Measurements from ENCODE around the gene SPATA2L.

The SPATA2L gene

DNA sequence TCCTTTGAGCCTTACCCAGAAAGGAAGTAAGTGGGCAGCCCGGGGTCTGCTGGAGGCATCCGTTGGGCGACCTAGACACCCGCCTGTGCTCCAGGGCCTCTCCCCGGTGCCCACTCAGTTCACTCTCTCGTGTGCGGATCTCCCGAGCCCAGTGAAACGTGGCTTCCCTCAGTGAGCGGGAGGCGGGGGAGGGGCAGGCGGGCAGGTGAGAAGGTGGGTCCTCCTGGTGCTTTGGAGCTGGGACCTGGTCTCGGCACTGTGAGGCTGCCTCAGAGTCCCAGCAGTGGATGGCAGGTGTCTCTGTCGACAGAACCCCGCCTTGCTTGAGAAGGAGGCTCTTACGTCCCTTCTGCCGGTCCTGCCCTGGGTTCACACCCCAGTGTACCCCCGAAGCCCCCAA lies 27.8 kb upstream of the SPATA2L start:
- DNase-seq (ENCODE audit: low read depth in 2 of 2, low spot score in 1 of 2), result no peak

DNA sequence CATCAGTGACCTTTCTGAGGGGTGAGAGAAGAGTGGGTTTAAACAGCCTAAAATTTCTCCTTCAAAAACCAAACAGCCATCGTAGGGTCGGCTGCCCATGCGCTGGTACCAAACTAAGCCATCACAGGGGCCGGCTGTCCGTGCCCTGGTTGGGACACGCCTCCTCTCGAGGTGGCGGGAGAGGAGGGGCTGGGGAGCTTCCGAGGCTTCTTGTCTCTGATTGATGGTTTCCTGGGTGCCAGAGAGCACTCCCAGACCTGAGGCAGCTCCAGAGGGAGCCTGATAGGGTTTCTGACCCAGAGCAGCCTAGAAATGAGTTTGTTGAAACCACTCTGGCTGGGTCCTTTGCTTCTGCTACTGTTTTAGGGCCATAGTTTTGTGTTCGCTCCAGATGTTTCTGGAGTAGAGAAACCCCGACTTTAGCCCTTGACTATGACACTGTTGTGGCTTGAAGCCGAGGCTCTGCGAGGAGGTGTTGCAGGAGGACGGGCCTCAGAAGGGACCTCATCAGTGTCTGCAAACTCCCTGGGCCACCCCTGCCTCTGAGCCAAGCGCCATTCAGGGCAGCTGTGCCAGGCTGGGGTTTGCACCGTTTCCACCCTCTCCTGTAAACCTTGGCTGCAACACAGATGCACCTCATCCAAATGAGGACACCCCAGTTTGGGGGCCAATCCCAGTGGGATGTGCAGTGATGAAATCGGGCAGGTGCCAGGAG lies 26.1 kb upstream of the SPATA2L start:
- no peak for DNase-seq (ENCODE audit: low read depth in 2 of 2, low spot score in 1 of 2)

DNA sequence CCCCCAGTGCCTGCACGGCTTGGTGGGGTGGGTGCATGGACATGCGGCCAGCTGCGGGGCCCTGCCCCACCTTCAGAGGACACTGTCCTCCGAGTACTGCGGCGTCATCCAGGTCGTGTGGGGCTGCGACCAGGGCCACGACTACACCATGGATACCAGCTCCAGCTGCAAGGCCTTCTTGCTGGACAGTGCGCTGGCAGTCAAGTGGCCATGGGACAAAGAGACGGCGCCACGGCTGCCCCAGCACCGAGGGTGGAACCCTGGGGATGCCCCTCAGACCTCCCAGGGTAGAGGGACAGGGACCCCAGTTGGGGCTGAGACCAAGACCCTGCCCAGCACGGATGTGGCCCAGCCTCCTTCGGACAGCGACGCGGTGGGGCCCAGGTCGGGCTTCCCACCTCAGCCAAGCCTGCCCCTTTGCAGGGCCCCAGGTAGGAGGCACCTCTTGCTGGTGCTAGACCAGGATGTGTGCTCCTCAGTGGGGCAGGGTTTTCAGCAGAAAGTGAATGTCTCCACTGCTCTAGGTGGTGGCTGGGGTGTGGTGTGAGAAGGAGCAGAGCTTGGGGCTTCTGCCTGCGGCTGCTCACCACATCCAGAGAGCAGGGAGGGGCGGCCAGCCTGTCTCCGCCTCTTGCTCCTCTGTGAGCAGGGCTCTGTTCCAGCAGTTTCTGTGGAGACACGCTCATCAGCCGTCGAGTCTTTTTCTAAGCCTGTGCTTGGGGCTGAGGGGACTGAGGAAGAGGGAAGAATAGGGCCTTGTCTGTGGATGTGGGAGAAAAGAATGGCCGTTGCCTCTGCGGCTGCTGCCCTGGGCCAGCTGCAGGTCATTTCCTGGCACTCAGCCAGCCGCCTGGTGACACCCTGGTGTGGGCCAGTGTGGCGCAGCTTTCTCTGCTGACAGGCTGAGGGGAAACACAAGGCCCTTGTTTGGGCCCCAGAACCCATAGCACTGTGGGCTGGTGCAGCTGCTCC lies 22.1 kb upstream of the SPATA2L start:
- peak; percentile 43 to 70 for DNase-seq (ENCODE audit: low read depth in 2 of 2, low spot score in 1 of 2)

DNA sequence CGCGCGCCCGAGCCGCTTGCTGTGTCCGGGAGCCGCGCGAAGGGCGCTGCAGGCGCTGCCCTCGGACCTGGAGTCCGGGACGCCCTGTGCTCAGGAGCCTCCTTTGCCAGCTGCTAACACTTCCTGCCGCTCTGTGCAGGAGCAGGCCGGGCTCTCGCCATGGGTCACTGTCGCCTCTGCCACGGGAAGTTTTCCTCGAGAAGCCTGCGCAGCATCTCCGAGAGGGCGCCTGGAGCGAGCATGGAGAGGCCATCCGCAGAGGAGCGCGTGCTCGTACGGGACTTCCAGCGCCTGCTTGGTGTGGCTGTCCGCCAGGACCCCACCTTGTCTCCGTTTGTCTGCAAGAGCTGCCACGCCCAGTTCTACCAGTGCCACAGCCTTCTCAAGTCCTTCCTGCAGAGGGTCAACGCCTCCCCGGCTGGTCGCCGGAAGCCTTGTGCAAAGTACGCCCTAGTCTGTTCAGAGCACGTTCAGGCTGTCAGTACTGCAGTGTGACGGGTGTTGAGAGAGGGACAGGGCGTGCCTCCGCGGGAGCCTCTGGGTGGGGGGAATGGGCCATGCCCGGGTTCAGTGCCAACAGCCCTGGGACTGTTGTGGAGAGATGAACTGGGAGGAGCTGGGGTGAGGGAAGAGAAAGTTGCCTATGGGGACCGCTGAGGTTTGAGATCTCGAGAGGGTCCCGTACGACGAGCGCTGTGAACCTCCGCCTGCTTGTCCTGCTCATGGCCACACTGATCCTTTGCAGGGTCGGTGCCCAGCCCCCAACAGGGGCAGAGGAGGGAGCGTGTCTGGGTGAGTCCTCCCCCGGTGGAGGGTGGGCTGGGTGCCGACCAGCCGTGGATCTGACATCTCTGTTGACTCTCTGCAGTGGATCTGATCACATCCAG lies 21.1 kb upstream of the SPATA2L start:
- peak; percentile 33 to 45 for DNase-seq (ENCODE audit: low read depth in 2 of 2, low spot score in 1 of 2)

DNA sequence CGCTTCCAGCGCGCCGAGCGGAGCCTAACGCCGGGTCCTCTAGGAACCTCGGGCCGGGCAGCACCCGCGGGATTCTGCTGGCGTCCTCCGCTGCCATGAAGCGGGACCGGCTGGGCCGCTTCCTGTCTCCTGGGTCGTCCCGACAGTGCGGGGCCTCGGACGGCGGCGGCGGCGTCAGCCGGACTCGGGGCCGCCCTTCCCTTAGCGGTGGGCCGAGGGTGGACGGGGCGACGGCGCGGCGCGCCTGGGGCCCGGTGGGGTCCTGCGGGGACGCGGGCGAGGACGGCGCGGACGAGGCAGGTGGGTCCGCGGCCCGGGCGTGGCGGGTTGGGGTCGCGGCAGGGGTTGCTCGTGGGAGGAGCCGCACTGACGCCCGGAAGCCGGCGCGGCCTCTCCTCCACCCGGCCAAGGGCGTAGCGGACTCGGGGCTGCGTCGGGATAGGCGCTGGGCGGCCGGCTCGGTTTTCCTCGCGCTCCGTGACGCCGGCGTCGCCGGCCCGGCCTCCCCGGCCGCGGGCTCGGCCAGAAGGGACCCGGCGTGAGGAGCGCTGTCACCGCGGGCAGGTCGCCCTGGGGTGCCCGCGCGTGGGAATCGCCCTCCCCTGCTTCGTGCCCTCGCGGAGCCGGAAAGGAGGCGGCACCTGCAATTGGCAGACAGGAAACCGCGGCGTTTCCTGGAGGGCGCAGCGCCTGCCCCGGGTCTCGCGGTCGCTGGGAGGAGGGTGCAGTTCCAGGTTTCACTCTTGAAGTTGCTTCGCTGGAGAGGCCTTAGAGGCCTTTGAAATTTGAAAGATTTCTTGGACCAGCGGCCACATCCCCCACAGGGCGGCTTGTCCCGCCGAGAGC lies 20.3 kb upstream of the SPATA2L start:
- DNase-seq (ENCODE audit: low read depth in 2 of 2, low spot score in 1 of 2), result peak; percentile 74 to 81

DNA sequence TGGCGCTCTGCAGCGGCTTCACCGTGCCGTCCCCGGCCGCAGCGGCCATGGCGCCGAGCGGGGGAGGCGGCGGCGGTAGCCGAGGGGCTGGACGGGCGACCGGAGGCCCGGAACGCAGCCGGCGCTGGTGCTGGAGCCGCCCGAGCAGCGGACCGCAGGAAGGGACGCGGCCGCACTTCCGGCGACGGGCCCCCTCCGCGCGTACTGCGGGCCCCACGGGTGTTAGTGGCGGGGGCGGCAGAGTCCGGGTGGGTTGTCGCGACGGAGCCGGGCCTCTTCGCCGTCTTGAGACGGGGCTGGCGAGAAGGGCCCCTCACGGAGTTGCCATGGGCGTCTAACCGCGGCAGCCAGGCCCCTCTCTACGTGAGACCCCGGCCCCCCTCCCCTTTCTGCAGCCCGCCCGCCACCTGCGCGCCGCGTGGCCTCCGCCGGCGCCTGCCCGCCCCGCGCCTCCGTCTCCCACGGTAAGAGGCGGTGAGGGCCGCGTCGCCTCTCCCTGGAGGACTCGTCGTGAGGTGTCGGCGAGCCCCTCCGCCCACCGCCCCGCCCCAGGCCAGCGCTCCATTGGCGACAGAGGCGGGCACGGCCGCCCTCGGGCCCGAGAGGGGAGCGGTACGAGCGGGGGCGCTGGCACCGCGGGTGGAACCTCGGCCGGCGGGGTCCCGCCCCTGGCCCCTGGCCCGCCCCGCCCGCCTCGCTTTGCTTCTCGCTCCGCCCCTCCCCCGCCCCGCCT lies 19.5 kb upstream of the SPATA2L start, which contains the start of the genes VPS9D1 and ZNF276:
Gene VPS9D1, minus strand, starts transcription at position 86 of the 733 bp plus-strand sequence. Its CDS starts 37 bp downstream, at position 49.
Gene ZNF276, plus strand, starts transcription at position 725 of the 733 bp plus-strand sequence. CDS start 104 bp downstream, outside the sequence.
- DNase-seq (ENCODE audit: low read depth in 2 of 2, low spot score in 1 of 2), result peak; percentile 69 to 74

DNA sequence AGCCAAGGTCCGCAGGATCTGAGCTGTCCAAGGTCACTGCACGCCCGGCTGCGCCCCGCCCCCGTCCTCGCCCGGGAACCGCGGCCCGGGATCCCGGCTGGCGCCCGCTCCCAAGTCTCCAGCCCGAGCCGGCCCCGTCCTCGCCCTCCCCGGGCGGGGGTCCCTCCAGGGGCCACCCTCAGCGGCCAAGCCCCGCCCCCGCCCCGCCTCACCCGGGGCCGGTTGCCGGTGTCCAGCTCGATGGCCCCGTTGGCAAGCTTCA lies 19.0 kb upstream of the SPATA2L start:
- no peak for DNase-seq (ENCODE audit: low read depth in 2 of 2, low spot score in 1 of 2)

DNA sequence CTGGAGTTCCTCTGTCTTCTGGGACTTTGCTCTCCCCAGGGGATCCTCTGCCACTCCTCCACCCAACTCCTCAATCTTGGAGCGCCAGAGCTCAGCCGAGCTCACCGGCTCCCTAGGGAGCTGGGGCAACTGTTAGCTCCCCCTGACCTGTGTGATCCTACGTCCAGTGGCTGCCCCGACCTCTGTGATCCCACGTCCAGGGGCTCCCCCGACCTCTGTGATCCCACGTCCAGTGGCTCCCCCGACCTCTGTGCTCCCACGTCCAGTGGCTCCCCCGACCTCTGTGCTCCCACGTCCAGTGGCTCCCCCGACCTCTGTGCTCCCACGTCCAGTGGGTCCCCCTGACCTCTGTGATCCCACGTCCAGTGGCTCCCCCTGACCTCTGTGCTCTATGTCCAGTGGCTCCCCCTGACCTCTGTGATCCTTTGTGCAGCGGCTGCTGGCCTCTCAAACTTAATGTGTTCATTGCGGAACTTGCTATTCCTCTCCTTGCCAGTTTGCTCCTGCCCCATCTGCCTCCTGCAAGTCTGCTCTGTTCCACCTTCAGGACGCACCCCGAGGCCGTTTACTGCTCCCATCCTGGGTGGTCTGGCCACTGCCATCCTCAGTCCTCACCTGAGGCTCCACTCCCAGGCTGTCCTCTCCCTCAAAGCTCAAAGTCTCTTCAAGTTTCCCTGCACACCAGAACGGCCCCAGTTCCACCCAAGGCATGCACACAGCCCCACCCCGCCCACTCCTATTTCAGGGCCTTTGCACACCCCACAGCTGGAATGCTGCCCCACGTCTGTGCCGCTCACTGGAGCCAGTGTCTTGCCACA lies 16.4 kb upstream of the SPATA2L start:
- no peak for DNase-seq (ENCODE audit: low read depth in 2 of 2, low spot score in 1 of 2)

DNA sequence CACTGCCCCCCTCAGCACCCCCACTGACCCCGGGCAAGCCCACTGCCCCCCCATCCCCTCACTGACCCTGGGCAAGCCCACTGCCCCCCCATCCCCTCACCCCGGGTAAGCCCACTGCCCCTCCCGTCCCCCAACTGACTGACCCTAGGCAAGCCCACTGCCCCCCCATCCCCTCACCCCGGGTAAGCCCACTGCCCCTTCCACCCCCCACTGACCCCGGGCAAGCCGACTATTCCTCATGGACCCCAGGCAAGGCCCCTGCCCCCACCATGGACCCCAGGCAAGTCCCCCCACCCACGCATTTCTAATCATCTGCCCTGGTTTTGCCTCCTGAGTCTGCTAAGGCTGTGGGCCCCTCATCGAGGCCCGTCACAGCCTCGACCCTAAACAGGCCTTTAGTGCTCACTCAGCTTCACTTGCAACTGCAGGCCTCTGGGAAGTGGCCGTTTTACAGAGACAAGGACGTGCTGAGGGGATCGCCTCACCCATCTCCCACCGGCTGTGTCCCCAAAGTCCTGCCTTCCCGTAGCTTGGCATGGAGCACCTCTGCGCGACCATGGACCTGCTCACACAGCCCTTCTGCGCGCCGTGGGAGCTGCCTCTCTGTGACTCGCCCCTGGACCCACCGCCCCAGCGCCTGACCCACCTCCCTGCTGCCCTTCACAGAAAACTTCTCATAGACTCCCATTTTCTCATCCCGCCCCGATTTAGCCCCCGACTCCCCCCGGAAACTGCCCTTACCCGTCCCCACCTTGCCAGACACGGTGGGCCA lies 15.6 kb upstream of the SPATA2L start:
- no peak for DNase-seq (ENCODE audit: low read depth in 2 of 2, low spot score in 1 of 2)

DNA sequence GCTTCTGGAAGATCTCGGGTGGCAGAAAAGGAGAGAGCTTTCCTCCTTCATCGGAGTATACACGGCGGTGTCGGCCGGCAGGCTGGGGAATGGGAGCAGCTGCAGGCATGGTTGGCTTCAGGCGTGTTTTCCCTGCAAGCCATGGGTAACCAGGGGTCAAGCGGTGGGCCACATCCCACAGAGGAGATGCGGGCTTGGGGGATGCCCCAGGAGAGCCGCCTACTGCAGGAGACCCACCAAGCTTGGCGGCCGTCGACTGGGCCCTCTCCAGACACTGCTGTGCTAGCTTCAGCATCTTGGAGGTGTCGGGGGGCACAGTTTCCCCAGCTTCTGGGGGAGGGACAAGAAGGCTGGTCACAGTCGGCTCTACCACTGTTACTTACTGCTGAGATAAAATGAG lies 15.0 kb upstream of the SPATA2L start:
- DNase-seq (ENCODE audit: low read depth in 2 of 2, low spot score in 1 of 2), result no peak

DNA sequence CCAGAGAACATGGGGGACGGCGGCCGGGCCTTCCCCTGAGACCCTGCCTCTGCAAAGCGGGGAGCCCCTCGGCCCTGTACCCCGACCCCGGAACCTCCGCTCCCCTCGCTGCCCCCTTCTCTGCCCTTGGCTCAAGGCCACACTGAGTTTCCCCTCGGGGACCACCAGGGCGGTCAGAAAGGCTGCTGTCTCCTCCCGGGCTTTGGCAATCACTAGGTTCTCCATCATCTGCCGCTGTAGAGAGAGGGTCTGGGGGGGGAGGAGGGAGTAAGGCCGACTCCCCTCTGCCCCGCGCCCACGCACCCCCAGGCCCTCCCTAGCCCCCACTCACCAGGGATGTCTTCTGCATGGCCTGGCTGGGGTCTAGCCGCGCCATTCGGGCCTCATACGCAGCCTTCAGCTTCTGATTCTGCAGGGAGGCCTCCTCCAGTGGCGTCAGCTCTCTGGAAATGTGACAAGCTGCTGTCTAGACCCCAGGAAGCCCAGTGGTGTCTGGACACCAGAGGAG lies 10.8 kb upstream of the SPATA2L start:
- no peak for DNase-seq (ENCODE audit: low read depth in 2 of 2, low spot score in 1 of 2)

DNA sequence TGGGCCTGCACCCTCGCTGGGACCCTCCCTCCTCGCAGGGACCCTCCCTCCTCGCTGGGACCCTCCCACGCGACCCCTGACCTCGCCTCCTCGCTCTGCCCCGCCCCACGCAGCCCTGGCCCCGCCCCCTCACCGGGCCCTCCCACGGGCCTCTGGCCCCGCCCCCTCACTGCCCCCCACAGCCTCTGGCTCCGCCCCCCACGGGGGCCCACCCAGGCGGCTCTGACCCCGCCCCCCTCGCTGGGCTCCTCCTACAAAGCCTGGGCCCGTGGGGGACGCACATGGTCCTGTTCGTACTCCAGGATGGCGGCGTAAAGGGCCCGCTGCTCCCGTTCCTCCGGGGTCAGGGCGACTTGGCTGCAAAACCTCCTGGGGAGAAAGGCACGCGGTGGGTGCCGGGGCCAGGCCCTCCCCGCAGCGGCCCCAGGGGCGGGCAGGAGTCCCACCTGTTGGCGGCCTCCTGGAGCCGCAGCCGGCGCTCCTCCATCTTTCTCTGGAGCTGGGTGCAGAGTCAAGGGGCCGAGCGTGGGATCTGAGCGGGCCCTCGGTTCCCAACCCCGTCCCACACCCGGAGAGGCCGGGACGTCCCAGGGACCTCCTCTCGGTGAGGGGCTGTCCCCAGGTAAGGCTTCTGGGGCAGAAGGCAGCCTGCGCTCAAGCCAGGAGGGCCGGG lies 10.2 kb upstream of the SPATA2L start:
- peak; percentile 39 to 52 for DNase-seq (ENCODE audit: low read depth in 2 of 2, low spot score in 1 of 2)

DNA sequence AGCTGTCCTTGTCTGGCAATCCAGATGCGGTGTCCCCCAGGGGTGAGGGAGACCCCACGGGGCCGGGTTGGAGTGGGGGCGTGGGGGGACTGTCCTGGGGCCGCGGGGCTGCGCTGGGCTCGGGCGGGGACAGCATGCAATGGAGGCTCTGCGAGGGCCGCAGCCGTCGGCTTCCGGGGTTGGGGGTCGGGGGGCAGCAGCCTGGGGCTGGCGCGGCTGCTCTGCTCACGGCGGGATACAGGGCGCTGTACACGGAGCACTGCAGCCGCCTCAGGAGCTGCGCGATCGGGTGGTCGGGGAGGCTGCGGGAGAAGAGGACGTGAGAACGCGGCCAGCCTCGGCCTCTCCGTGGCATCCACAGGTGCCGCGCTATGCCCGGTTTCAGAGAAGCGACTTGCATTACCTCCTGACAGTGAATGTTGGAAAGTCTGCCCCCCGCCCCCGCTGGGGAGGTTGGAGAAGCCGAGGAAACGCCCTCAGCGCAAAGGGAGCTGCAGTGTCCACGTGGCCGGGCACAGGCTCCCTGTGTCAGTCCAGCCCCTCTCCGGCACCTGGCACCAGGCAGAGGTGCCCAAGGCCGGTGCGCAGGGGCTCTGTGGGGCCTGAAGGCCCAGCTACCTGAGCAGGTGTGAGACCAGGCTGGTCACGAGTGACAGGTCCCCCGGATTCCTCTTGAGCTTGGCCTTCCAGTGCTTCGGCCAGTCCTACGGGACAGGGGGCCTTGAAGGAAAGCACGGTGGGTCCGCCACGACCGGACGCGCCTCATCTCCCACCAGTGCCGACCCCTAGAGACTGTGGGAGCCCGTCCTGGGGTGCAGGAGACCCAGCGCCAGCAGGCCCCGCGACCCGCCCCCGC lies 9.4 kb upstream of the SPATA2L start:
- no peak for DNase-seq (ENCODE audit: low read depth in 2 of 2, low spot score in 1 of 2)

DNA sequence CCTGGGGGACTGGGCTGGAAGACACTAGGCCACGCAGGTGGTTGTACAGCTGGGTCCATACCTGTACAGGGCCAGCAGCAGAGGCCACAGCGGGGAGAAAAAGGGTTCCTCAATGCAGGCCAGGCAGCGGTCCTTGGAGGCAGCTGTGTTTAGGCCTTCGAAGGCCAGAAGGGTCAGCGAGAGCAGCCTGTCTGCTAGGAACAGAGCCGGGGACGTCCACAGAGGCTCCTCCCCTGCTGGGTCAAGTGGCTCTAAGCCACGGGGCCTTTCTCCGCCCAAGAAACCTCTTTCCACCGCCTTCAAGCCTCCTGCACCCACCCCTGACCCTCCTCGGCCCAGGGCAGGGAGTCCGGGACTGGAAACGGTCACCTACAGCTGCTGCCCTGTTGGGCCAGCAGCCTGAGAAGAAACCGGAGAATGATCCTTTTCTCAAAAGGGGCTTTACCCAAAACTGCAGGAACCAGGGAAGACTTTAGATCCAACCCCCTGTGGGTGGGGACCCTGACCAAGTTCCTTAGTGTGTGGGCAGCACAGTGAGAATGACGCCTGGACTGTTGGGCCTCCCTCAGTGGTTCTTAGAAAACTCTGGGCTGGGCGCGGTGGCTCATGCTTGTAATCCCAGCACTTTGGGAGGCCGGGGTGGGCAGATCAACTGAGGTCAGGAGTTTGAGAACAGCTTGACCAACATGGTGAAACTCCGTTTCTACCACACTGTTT lies 8.4 kb upstream of the SPATA2L start:
- DNase-seq (ENCODE audit: low read depth in 2 of 2, low spot score in 1 of 2), result no peak

DNA sequence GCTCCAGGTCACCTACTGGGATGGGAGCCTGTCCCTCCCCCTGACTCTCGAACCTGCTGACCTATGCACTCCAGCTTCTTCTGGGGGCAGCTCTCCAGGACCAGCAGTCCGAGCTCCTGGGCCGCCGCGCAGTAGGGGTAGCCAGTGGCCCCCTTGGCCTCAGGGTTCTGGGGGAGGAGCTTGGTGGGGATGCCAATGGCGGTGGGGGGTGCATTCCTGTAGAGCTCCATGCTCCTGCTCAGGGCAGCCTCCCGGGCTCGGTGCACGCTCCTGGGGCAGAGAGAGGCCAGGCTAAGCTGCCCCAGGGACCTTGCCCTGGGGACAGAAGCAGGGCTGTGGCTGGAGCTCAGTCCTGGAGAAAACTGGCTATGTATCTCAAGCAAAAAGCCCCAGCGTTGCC lies 7.7 kb upstream of the SPATA2L start:
- DNase-seq (ENCODE audit: low read depth in 2 of 2, low spot score in 1 of 2), result no peak

DNA sequence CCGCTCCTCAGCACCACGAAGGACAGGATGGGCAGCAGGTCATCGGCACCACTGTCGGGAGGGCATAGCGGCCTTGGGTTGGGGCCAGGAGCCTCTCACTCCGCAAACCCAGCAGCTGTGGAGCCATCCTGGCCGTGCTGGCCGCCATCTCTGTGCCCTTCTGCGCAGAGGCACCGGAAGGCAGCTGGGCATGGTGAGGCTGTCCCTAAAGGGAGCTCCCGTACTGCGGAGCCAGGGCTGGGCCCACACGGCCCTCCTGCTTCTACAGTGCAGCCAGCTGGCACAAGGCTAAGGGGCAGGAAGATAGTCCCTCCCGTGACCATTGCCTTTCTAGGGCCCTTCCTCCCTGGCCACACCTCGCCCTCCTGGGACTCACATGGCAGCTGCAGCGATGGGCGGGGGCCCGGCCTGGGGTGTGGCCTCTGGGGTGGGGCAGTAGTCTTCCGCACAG lies 7.0 kb upstream of the SPATA2L start:
- no peak for DNase-seq (ENCODE audit: low read depth in 2 of 2, low spot score in 1 of 2)

Measured in stimulated activated CD8-positive, alpha-beta memory T cell treated with anti-CD3 and anti-CD28 coated beads, Interleukin-4, amount 100 ng/mL, for 1 hour (primary cell).